Mesodermal cell (in vitro differentiated cells): Measurements from ENCODE around the gene GPR37L1.
"Not testable (repeated sequence)": the region's sequence is repeated elsewhere in the genome, so short reads cannot be mapped to it uniquely, and the experiment has no call there.

Experiments
- H3K27ac ChIP-seq: 2 replicates; pipeline ENCODE4 v1.7.0; 2013; ENCODE audit warnings: mild to moderate bottlenecking, low read depth, low read length, moderate library complexity; ENCODE audit not compliant: severe bottlenecking
- H3K36me3 ChIP-seq: 2 replicates; pipeline ENCODE4 v1.7.1; 2013; ENCODE audit warnings: mild to moderate bottlenecking, low read length, moderate library complexity; ENCODE audit not compliant: control insufficient read depth, insufficient read depth
- H3K4me1 ChIP-seq: one replicate; pipeline ENCODE4 v1.7.1; 2013; ENCODE audit warnings: mild to moderate bottlenecking, low read length; ENCODE audit not compliant: insufficient read depth, control insufficient read depth, poor library complexity, severe bottlenecking
- H3K4me3 ChIP-seq: 2 replicates; pipeline ENCODE4 v1.7.0; 2013; ENCODE audit warnings: low read length, control low read depth, mild to moderate bottlenecking; ENCODE audit not compliant: insufficient read depth, poor library complexity, severe bottlenecking; ENCODE audit errors: extremely low read depth
- H3K9me3 ChIP-seq: 2 replicates; pipeline ENCODE4 v1.7.1; 2013; ENCODE audit warnings: mild to moderate bottlenecking, low read length, moderate library complexity; ENCODE audit not compliant: control insufficient read depth
- WGBS, 2 experiments: methylation state at CpG; one replicate each; pipeline ENCODE4 v1.1.5; 2013; ENCODE audit warnings: missing lambda C conversion rate in 2 of 2; ENCODE audit not compliant: insufficient coverage in 2 of 2; 5-methylcytosine and 5-hydroxymethylcytosine counted together

The GPR37L1 gene

GRCh38 chr1:202133989-202134388 is 11.3 kb downstream of the GPR37L1 start:
- Histone ChIP-seq H3K4me1 (no peaks in the 10 kb centered on the region), H3K36me3 (peaks cover 59% of the 10 kb centered on the region), H3K9me3 (no peaks in the 10 kb centered on the region), H3K27ac (no peak overlapping the region), H3K4me3 (no peak overlapping the region)
- WGBS, 2 experiments, result no CpG with 5 or more reads among the region's 5 CpGs

GRCh38 chr1:202134645-202135172 is 12.0 kb downstream of the GPR37L1 start:
- no peaks in the 10 kb centered on the region for H3K9me3 ChIP-seq
- no peak overlapping the region for H3K4me3 ChIP-seq
- peaks cover 65% of the 10 kb centered on the region for H3K36me3 ChIP-seq
- no peaks in the 10 kb centered on the region for H3K4me1 ChIP-seq
- H3K27ac ChIP-seq, result no peak overlapping the region
- WGBS, 2 experiments, result 93 to 96% methylated on average over 11 to 13 of the region's 13 CpGs

GRCh38 chr1:202135221-202135721 is 12.6 kb downstream of the GPR37L1 start:
- H3K9me3 ChIP-seq, result no peaks in the 10 kb centered on the region
- H3K4me1 ChIP-seq, result no peaks in the 10 kb centered on the region
- H3K27ac ChIP-seq, result no peak overlapping the region
- H3K4me3 ChIP-seq, result no peak overlapping the region
- H3K36me3 ChIP-seq, result peaks cover 65% of the 10 kb centered on the region
- WGBS, 2 experiments, result 37 to 73% methylated on average over 4 to 7 of the region's 15 CpGs

GRCh38 chr1:202140833-202141232 is 18.1 kb downstream of the GPR37L1 start:
- Histone ChIP-seq H3K4me1 (peaks cover 7% of the 10 kb centered on the region), H3K4me3 (no peak overlapping the region), H3K36me3 (peaks cover 49% of the 10 kb centered on the region), H3K27ac (no peak overlapping the region), H3K9me3 (no peaks in the 10 kb centered on the region)
- 84 to 97% methylated on average over 4 of the region's 4 CpGs for WGBS, 2 experiments

- not testable (repeated sequence) for H3K4me1 ChIP-seq, H3K4me3 ChIP-seq, H3K9me3 ChIP-seq, H3K27ac ChIP-seq
- H3K36me3 ChIP-seq, result peaks cover 47% of the 10 kb centered on the region
- no CpG with 5 or more reads among the region's 3 CpGs for WGBS, 2 experiments
Observed at GRCh38 chr1:202141468-202141867, 18.8 kb downstream of the GPR37L1 start.

- no peaks in the 10 kb centered on the region for H3K9me3 ChIP-seq
- 54 to 63% methylated on average over 11 to 15 of the region's 17 CpGs for WGBS, 2 experiments
- peak overlapping the region; percentile 86 for H3K4me3 ChIP-seq
- H3K36me3 ChIP-seq, result peaks cover 36% of the 10 kb centered on the region
- peak overlapping the region; percentile 29 for H3K27ac ChIP-seq
- peaks cover 7% of the 10 kb centered on the region for H3K4me1 ChIP-seq
Observed at GRCh38 chr1:202143011-202143767, 20.5 kb downstream of the GPR37L1 start.

- peak overlapping the region; percentile 29 for H3K27ac ChIP-seq
- peak overlapping the region; percentile 86 for H3K4me3 ChIP-seq
- peaks cover 7% of the 10 kb centered on the region for H3K4me1 ChIP-seq
- 0% methylated on average over 36 to 37 of the region's 58 CpGs for WGBS, 2 experiments
- H3K36me3 ChIP-seq, result peaks cover 31% of the 10 kb centered on the region
- H3K9me3 ChIP-seq, result no peaks in the 10 kb centered on the region
Observed at GRCh38 chr1:202143768-202144401, 21.2 kb downstream of the GPR37L1 start.

- H3K27ac ChIP-seq, result peak within 1 kb of the TSS; percentile 49
- 0 to 1% methylated on average over 53 to 61 of the region's 82 CpGs for WGBS, 2 experiments
- H3K4me3 ChIP-seq, result peak within 1 kb of the TSS; percentile 86
Observed at GRCh38 chr1:202144402-202145067, 21.8 kb downstream of the GPR37L1 start, which contains the start of gene ARL8A. Gene ARL8A, minus strand, starts transcription at chr1:202144737. Its CDS starts 165 bp downstream, at chr1:202144572.

GRCh38 chr1:202145068-202145743 is 22.5 kb downstream of the GPR37L1 start:
- H3K9me3 ChIP-seq, result no peaks in the 10 kb centered on the region
- no peak overlapping the region for H3K27ac ChIP-seq
- H3K4me3 ChIP-seq, result peak overlapping the region; percentile 86
- H3K4me1 ChIP-seq, result peaks cover 7% of the 10 kb centered on the region
- 17 to 23% methylated on average over 7 to 8 of the region's 13 CpGs for WGBS, 2 experiments
- H3K36me3 ChIP-seq, result peaks cover 24% of the 10 kb centered on the region

More at GRCh38 chr1:202144402-202145067, 21.8 kb downstream of the GPR37L1 start, which contains the start of gene ARL8A:
- H3K4me1 ChIP-seq, result peaks cover 7% of the 10 kb centered on the region
- H3K9me3 ChIP-seq, result no peaks in the 10 kb centered on the region
- H3K36me3 ChIP-seq, result peaks cover 24% of the 10 kb centered on the region

- not testable (repeated sequence) for H3K4me3 ChIP-seq, H3K4me1 ChIP-seq, H3K27ac ChIP-seq, H3K9me3 ChIP-seq
- H3K36me3 ChIP-seq, result peaks cover 19% of the 10 kb centered on the region
- 95 to 100% methylated on average over 2 to 4 of the region's 8 CpGs for WGBS, 2 experiments
Observed at GRCh38 chr1:202145744-202146140, 23.0 kb downstream of the GPR37L1 start.
